CD4-positive, alpha-beta T cell (primary cell): ENCODE data around the gene EXOG. TPM values are rescaled to one million over a fixed set of nuclear protein-coding genes. Genes with fewer than 3 reads are reported as not detected.

Source experiments
- ATAC-seq: fragments of 200-7000 bp; cut with Tn5 transposase; one replicate; pipeline ENCODE4 v1.10.0; 2022; ENCODE audit warnings: mild to moderate bottlenecking; ENCODE audit not compliant: poor library complexity
- CTCF ChIA-PET: fragments of 350-600 bp; sonication (Branson Sonifier 250); formaldehyde crosslinking; loops from one replicate; lab custom pipeline; 2021; ENCODE audit warnings: antibody characterized with exemption, inconsistent platforms; lab: Charles Lee
- POLR2A ChIA-PET: fragments of 350-600 bp; sonication (Branson Sonifier 250); formaldehyde crosslinking; loops from one replicate; lab custom pipeline; 2021; ENCODE audit warnings: antibody characterized with exemption, inconsistent platforms; lab: Charles Lee
- DNase-seq, 14 experiments: peaks; one replicate each; pipeline ENCODE4 v3.0.0-alpha.2; 2013 to 2020; ENCODE audit warnings: mixed read lengths in 2 of 14
- H3K27ac ChIP-seq, 2 donors: one replicate each; pipeline versions ENCODE4 v1.5.1 to v1.7.0; 2013; ENCODE audit warnings: low read length in 2 of 2, low read depth in 1 of 2, mild to moderate bottlenecking in 1 of 2
- H3K27me3 ChIP-seq, 2 experiments: 1 replicate in 1 of 2; 2 replicates in 1 of 2; pipeline versions ENCODE4 v1.6.1 to v1.7.0; 2013; ENCODE audit warnings: low read length in 2 of 2, control low read depth in 1 of 2, mild to moderate bottlenecking in 1 of 2, moderate library complexity in 1 of 2; ENCODE audit not compliant: insufficient read depth in 2 of 2, control insufficient read depth in 1 of 2
- H3K36me3 ChIP-seq: one replicate; pipeline ENCODE4 v1.6.1; 2013; ENCODE audit warnings: low read length, control low read depth; ENCODE audit not compliant: insufficient read depth
- H3K4me1 ChIP-seq: one replicate; pipeline ENCODE4 v1.6.1; 2013; ENCODE audit warnings: low read length, control low read depth; ENCODE audit not compliant: insufficient read depth
- H3K4me3 ChIP-seq: one replicate; pipeline ENCODE4 v1.5.1; 2013; ENCODE audit warnings: mild to moderate bottlenecking, low read length, moderate library complexity
- H3K9me3 ChIP-seq, 2 experiments: 1 replicate in 1 of 2; 2 replicates in 1 of 2; pipeline versions ENCODE4 v1.6.1 to v1.7.0; 2013; ENCODE audit warnings: low read length in 2 of 2, mild to moderate bottlenecking in 2 of 2, control low read depth in 1 of 2, moderate library complexity in 1 of 2; ENCODE audit not compliant: control insufficient read depth in 1 of 2, insufficient read depth in 1 of 2
- H3K27ac Mint-ChIP-seq: one replicate; pipeline ENCODE4 v1.8.0; 2020; ENCODE audit warnings: mixed read lengths
- H3K27me3 Mint-ChIP-seq: one replicate; pipeline ENCODE4 v1.8.0; 2021; ENCODE audit warnings: mixed read lengths
- H3K36me3 Mint-ChIP-seq: one replicate; pipeline ENCODE4 v1.8.0; 2021; ENCODE audit warnings: low read depth, mixed read lengths
- H3K4me1 Mint-ChIP-seq: one replicate; pipeline ENCODE4 v1.8.0; 2021; ENCODE audit warnings: low read depth, mixed read lengths
- H3K4me3 Mint-ChIP-seq: one replicate; pipeline ENCODE4 v1.8.0; 2020; ENCODE audit warnings: mild to moderate bottlenecking, mixed read lengths
- H3K9me3 Mint-ChIP-seq: one replicate; pipeline ENCODE4 v1.8.0; 2020; ENCODE audit warnings: mixed read lengths
- intact Hi-C, 2 experiments: fragments of 100-400 bp; cut with DNase I in 1 of 2; cut with micrococcal nuclease in 1 of 2; formaldehyde crosslinking; loops; one replicate each; pipeline versions ENCODE4 v1.15.1 to v1.9.0; 2023 to 2025; cut with DNase I, micrococcal nuclease
- total RNA-seq, 174 experiments: library from RNA in 2 of 174; stranded (reverse) in 2 of 174; gene quantifications; one replicate each; pipeline ENCODE4 v1.2.3 and lab custom pipeline; 2021 to 2026
- TF ChIP-seq, protein P1 (sequence below): fragments of 200-600 bp; IDR thresholded peaks from one replicate; pipeline ENCODE4 v1.8.0; 2022; ENCODE audit warnings: antibody characterized with exemption, mild to moderate bottlenecking

The EXOG gene
- total RNA-seq, 2 experiments from 2014 or later = 13.7 to 16.0 TPM

DNA sequence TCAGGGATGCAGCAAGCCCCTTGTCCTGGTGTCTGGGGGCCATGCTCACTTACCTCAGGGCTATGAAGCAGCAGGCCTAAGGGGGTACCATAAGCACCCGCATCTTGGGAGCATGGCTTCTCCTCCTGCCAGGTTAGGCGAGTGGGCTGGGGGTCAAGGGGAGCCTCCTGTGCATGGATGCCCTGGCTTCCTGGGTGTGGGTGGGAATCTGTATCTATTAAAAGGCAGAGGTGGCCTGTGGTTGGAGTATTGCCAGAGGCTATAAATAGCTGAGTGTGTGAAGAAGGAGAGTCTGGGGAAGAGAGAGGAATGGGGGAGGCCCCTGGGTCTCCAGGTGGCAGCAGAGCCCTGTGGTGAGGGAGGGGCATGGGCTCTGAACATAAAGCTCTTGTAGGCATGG, 22.9 kb upstream of the EXOG start:
- intact Hi-C loops = no loop called here
- CTCF ChIA-PET = no interaction called here
- H3K36me3 ChIP-seq = no peaks in the 10 kb centered on the region
- Mint-ChIP-seq H3K4me1 (peaks cover 28% of the 10 kb centered on the region), H3K27me3 (no peaks in the 10 kb centered on the region), H3K9me3 (peaks cover 2% of the 10 kb centered on the region), H3K36me3 (peaks cover 9% of the 10 kb centered on the region), H3K27ac (peak overlapping the region; percentile 49), H3K4me3 (no peak overlapping the region)
- H3K9me3 ChIP-seq = peaks cover 0 to 15% of the 10 kb centered on the region in 2 experiments
- TF ChIP-seq, protein P1, sequence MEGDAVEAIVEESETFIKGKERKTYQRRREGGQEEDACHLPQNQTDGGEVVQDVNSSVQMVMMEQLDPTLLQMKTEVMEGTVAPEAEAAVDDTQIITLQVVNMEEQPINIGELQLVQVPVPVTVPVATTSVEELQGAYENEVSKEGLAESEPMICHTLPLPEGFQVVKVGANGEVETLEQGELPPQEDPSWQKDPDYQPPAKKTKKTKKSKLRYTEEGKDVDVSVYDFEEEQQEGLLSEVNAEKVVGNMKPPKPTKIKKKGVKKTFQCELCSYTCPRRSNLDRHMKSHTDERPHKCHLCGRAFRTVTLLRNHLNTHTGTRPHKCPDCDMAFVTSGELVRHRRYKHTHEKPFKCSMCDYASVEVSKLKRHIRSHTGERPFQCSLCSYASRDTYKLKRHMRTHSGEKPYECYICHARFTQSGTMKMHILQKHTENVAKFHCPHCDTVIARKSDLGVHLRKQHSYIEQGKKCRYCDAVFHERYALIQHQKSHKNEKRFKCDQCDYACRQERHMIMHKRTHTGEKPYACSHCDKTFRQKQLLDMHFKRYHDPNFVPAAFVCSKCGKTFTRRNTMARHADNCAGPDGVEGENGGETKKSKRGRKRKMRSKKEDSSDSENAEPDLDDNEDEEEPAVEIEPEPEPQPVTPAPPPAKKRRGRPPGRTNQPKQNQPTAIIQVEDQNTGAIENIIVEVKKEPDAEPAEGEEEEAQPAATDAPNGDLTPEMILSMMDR = no peak
- no peak overlapping the region for H3K4me3 ChIP-seq
- H3K4me1 ChIP-seq = peaks cover 19% of the 10 kb centered on the region
- H3K27ac ChIP-seq = no peak overlapping the region
- ATAC-seq = no peak
- POLR2A ChIA-PET = no interaction called here
- no peaks in the 10 kb centered on the region for H3K27me3 ChIP-seq
- no peak for DNase-seq

- no peaks in the 10 kb centered on the region for H3K27me3 Mint-ChIP-seq
- H3K36me3 ChIP-seq = peaks cover 12% of the 10 kb centered on the region
- H3K4me1 Mint-ChIP-seq = peaks cover 35% of the 10 kb centered on the region
- TF ChIP-seq, protein P1 = no peak
- no peaks in the 10 kb centered on the region for H3K27me3 ChIP-seq
- H3K9me3 ChIP-seq = peaks cover 0 to 1% of the 10 kb centered on the region in 2 experiments
- POLR2A ChIA-PET = no interaction called here
- no peak for DNase-seq
- H3K27ac Mint-ChIP-seq = peak overlapping the region; percentile 9
- ATAC-seq = no peak
- no peak overlapping the region for H3K4me3 Mint-ChIP-seq
- H3K36me3 Mint-ChIP-seq = peaks cover 12% of the 10 kb centered on the region
- no peak overlapping the region for H3K4me3 ChIP-seq
- intact Hi-C loops = no loop called here
- H3K9me3 Mint-ChIP-seq = no peaks in the 10 kb centered on the region
- H3K27ac ChIP-seq = no peak overlapping the region
- CTCF ChIA-PET = no interaction called here
- peaks cover 19% of the 10 kb centered on the region for H3K4me1 ChIP-seq
Observed at GRCh38 chr3:38474928-38475605, 21.1 kb upstream of the EXOG start.

GRCh38 chr3:38475716-38476115, 20.4 kb upstream of the EXOG start:
- H3K4me1 Mint-ChIP-seq = peaks cover 35% of the 10 kb centered on the region
- H3K4me3 Mint-ChIP-seq = no peak overlapping the region
- Histone ChIP-seq H3K36me3 (peaks cover 18% of the 10 kb centered on the region), H3K4me3 (no peak overlapping the region), H3K27ac (no peak overlapping the region), H3K9me3 (no peaks in the 10 kb centered on the region), H3K4me1 (peaks cover 19% of the 10 kb centered on the region), H3K27me3 (no peaks in the 10 kb centered on the region)
- DNase-seq = no peak
- H3K27ac Mint-ChIP-seq = peak overlapping the region; percentile 9
- no peak for ATAC-seq
- ChIA-PET POLR2A (no interaction called here), CTCF (no interaction called here)
- H3K27me3 Mint-ChIP-seq = no peaks in the 10 kb centered on the region
- H3K36me3 Mint-ChIP-seq = peaks cover 17% of the 10 kb centered on the region
- H3K9me3 Mint-ChIP-seq = no peaks in the 10 kb centered on the region
- TF ChIP-seq, protein P1 = no peak
- intact Hi-C loops = no loop called here
